Measurements from ENCODE around the gene MCF2. TPM values are rescaled to one million over a fixed set of nuclear protein-coding genes. Genes with fewer than 3 reads are reported as not detected.
A peak's percentile ranks its signal among the peaks of the same experiment; 100 is the strongest.

Gene MCF2
- total RNA-seq, 1 donor from 2014 or later = not detected

DNA sequence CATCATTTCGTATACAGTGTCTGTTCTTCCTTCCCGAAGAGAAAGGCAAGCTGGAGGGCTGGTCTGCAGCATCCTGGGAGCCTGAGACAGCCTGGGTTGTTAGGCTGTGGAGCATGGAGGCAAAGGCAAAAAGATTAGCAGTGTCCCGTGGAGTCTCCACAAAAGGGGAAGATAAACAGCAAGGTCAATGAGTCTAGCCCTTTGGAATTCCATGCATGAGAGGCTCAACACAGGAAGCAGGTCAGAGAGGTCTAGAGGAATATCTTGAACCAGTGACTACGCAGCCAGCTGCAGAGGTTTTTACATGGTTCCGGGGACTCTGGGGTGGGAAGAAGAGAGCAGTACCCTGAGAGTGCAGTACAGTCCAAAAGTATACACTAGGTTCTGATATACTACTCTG lies 12.2 kb upstream of the MCF2 start:
- peaks cover 3% of the 10 kb centered on the region for H3K4me1 Mint-ChIP-seq (ENCODE audit: low read depth)
- TF ChIP-seq, protein P1, sequence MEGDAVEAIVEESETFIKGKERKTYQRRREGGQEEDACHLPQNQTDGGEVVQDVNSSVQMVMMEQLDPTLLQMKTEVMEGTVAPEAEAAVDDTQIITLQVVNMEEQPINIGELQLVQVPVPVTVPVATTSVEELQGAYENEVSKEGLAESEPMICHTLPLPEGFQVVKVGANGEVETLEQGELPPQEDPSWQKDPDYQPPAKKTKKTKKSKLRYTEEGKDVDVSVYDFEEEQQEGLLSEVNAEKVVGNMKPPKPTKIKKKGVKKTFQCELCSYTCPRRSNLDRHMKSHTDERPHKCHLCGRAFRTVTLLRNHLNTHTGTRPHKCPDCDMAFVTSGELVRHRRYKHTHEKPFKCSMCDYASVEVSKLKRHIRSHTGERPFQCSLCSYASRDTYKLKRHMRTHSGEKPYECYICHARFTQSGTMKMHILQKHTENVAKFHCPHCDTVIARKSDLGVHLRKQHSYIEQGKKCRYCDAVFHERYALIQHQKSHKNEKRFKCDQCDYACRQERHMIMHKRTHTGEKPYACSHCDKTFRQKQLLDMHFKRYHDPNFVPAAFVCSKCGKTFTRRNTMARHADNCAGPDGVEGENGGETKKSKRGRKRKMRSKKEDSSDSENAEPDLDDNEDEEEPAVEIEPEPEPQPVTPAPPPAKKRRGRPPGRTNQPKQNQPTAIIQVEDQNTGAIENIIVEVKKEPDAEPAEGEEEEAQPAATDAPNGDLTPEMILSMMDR (IDR thresholded peaks at IDR 0.05; ENCODE audit: unreplicated experiment) = no peak
- DNase-seq (ENCODE audit: low spot score, unreplicated experiment) = no peak

GRCh38 chrX:139702658-139703057 lies 5.3 kb downstream of the MCF2 start:
- H3K4me1 Mint-ChIP-seq (ENCODE audit: low read depth) = no peaks in the 10 kb centered on the region
- H3K27me3 Mint-ChIP-seq = no peaks in the 10 kb centered on the region
- H3K4me3 Mint-ChIP-seq (ENCODE audit: low read depth) = no peak overlapping the region
- no peak for DNase-seq (ENCODE audit: low spot score, unreplicated experiment)
- no peaks in the 10 kb centered on the region for H3K36me3 Mint-ChIP-seq (ENCODE audit: insufficient read depth)
- TF ChIP-seq, protein P1 (IDR thresholded peaks at IDR 0.05; ENCODE audit: unreplicated experiment) = no peak
- peaks cover 10% of the 10 kb centered on the region for H3K9me3 Mint-ChIP-seq (ENCODE audit: low read depth)
- H3K27ac Mint-ChIP-seq = no peak overlapping the region

More for the DNA sequence above, 12.2 kb upstream of the MCF2 start:
- H3K36me3 Mint-ChIP-seq (ENCODE audit: insufficient read depth) = no peaks in the 10 kb centered on the region
- no peak overlapping the region for H3K4me3 Mint-ChIP-seq (ENCODE audit: low read depth)
- H3K27ac Mint-ChIP-seq = peak overlapping the region; percentile 35
- H3K9me3 Mint-ChIP-seq (ENCODE audit: low read depth) = peaks cover 11% of the 10 kb centered on the region
- H3K27me3 Mint-ChIP-seq = no peaks in the 10 kb centered on the region

- TF ChIP-seq, protein P1 (IDR thresholded peaks at IDR 0.05; ENCODE audit: unreplicated experiment) = no peak
- Mint-ChIP-seq H3K36me3 (ENCODE audit: insufficient read depth) (no peaks in the 10 kb centered on the region), H3K27me3 (peaks cover 42% of the 10 kb centered on the region), H3K9me3 (ENCODE audit: low read depth) (no peaks in the 10 kb centered on the region), H3K27ac (no peak overlapping the region), H3K4me3 (ENCODE audit: low read depth) (peak overlapping the region; percentile 56), H3K4me1 (ENCODE audit: low read depth) (no peaks in the 10 kb centered on the region)
- DNase-seq (ENCODE audit: low spot score, unreplicated experiment) = no peak
Observed at GRCh38 chrX:139692908-139693307, 15.1 kb downstream of the MCF2 start.

- no peaks in the 10 kb centered on the region for H3K4me1 Mint-ChIP-seq (ENCODE audit: low read depth)
- no peaks in the 10 kb centered on the region for H3K9me3 Mint-ChIP-seq (ENCODE audit: low read depth)
- H3K27ac Mint-ChIP-seq = no peak overlapping the region
- peaks cover 46% of the 10 kb centered on the region for H3K27me3 Mint-ChIP-seq
- H3K36me3 Mint-ChIP-seq (ENCODE audit: insufficient read depth) = no peaks in the 10 kb centered on the region
- TF ChIP-seq, protein P1 (IDR thresholded peaks at IDR 0.05; ENCODE audit: unreplicated experiment) = no peak
- peak overlapping the region; percentile 56 for H3K4me3 Mint-ChIP-seq (ENCODE audit: low read depth)
- DNase-seq (ENCODE audit: low spot score, unreplicated experiment) = no peak
Observed at GRCh38 chrX:139692506-139692849, 15.5 kb downstream of the MCF2 start.

DNA sequence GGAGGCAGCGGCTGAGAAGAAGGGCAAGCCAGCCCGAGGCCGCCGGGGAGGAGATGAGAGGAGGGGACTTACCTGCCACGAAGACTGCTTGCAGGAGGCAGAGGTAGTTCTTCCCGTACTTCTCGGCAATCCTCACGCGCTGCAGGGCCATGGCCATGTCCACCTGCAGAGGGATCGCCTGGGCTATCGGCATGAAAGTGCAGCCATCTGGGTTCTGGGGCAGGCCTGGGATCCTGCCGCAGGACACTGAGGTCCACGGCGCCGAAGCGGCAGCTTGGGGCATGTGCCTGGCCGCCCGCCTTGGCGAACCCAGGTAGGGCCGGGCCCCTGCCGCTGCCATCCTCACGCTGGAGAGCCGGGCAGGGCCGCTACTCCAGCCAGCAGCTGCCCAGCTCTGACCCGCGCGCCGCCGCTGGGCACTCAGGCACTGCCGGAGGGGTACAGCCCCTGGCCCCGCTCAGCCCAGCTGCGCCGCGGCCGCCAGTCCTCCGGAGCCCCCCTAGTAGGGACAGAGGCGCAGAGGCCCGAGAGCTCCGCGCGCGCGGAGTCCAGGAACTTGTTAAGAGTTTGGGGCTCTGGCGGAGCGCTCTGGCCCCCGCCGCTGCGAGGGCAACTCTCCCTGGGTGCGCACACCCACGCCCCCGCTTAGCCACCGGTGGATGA lies 16.0 kb downstream of the MCF2 start:
- no peaks in the 10 kb centered on the region for H3K36me3 Mint-ChIP-seq (ENCODE audit: insufficient read depth)
- TF ChIP-seq, protein P1 (IDR thresholded peaks at IDR 0.05; ENCODE audit: unreplicated experiment) = no peak
- no peaks in the 10 kb centered on the region for H3K4me1 Mint-ChIP-seq (ENCODE audit: low read depth)
- H3K27ac Mint-ChIP-seq = no peak overlapping the region
- peak; percentile 13 for DNase-seq (ENCODE audit: low spot score, unreplicated experiment)
- no peaks in the 10 kb centered on the region for H3K9me3 Mint-ChIP-seq (ENCODE audit: low read depth)
- H3K27me3 Mint-ChIP-seq = peaks cover 46% of the 10 kb centered on the region
- H3K4me3 Mint-ChIP-seq (ENCODE audit: low read depth) = peak overlapping the region; percentile 72
